GM13976 (cell line): Measurements from ENCODE around the gene GORASP1.

Source experiments
- DNase-seq: peaks from one replicate; pipeline ENCODE4 v3.0.0; 2012; ENCODE audit warnings: low spot score
- in situ Hi-C: fragments of 300-500 bp; cut with MboI; formaldehyde crosslinking; loops from one replicate; pipeline ENCODE4 v1.12.0; 2022; ENCODE audit warnings: low sequenced_read_pairs, mixed read lengths, inconsistent platforms; ENCODE audit not compliant: unreplicated experiment
- TF ChIP-seq, protein P1 (sequence below): IDR thresholded peaks from 2 replicates; pipeline ENCODE4 v1.5.1; 2012; ENCODE audit warnings: borderline replicate concordance, mild to moderate bottlenecking; ENCODE audit not compliant: insufficient read depth; ENCODE audit errors: extremely low read depth, missing control alignments, control extremely low read depth

The GORASP1 gene

GRCh38 chr3:39082666-39083313 lies 24.6 kb downstream of the GORASP1 start:
- no peak for DNase-seq
- TF ChIP-seq, protein P1, sequence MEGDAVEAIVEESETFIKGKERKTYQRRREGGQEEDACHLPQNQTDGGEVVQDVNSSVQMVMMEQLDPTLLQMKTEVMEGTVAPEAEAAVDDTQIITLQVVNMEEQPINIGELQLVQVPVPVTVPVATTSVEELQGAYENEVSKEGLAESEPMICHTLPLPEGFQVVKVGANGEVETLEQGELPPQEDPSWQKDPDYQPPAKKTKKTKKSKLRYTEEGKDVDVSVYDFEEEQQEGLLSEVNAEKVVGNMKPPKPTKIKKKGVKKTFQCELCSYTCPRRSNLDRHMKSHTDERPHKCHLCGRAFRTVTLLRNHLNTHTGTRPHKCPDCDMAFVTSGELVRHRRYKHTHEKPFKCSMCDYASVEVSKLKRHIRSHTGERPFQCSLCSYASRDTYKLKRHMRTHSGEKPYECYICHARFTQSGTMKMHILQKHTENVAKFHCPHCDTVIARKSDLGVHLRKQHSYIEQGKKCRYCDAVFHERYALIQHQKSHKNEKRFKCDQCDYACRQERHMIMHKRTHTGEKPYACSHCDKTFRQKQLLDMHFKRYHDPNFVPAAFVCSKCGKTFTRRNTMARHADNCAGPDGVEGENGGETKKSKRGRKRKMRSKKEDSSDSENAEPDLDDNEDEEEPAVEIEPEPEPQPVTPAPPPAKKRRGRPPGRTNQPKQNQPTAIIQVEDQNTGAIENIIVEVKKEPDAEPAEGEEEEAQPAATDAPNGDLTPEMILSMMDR, result no peak
- in situ Hi-C loops, result no loop called here

DNA sequence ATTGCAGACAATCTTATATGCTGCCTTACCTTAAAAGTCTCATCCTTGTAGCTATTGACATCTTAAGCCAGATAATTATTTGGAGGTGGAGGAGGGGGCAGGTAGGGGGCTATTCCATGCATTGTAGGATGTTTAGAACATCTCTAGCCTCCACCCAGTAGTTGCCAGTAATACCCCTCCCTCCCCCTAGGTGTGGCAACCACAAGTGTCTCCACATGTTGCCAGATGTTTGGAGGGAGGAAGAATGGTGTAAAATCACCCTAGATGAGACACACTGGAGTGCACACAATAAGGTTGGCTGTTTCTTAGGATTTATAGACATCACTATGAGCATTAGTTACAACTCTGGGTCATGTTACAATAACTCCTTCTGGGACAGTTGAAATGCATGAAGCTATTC lies 27.4 kb downstream of the GORASP1 start:
- no peak for DNase-seq
- TF ChIP-seq, protein P1, result no peak
- in situ Hi-C loops, result no loop called here

- TF ChIP-seq, protein P1, result no peak
- in situ Hi-C loops, result no loop called here
- DNase-seq, result no peak
Measured at GRCh38 chr3:39079530-39079929, 27.9 kb downstream of the GORASP1 start.

DNA sequence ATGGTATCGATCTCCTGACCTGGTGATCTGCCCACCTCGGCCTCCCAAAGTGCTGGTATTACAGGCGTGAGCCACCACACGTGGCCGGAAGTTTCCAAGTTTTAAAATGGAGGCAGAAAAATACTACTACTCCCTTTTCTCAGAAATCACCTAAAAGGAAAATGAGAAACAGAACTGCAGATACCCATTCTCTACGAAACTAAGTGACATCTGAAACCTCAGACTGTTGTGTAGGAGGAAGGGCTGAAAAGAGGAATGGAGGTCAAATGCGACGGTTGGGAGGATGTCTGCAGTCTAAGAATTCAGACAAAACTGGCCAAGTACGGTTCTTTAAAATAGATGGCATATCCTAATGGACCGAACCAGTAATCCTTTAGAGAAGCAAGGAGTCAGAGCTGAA lies 31.5 kb downstream of the GORASP1 start:
- in situ Hi-C loops, result no loop called here
- TF ChIP-seq, protein P1, result no peak
- DNase-seq, result no peak

- DNase-seq, result no peak
- in situ Hi-C loops, result no loop called here
- TF ChIP-seq, protein P1, result no peak
Measured at GRCh38 chr3:39068556-39068955, 38.9 kb downstream of the GORASP1 start.

GRCh38 chr3:39067286-39067685 lies 40.1 kb downstream of the GORASP1 start:
- in situ Hi-C loops, result no loop called here
- DNase-seq, result no peak
- TF ChIP-seq, protein P1, result no peak
